WI38 (cell line): Measurements from ENCODE around the gene ACP2.

Source experiments
- H3K4me3 ChIP-seq: 2 replicates; pipeline ENCODE4 v1.5.1; 2011; ENCODE audit warnings: low read depth, mild to moderate bottlenecking, control low read depth, low read length
- CTCF ChIP-seq: IDR thresholded peaks from 2 replicates; pipeline ENCODE4 v1.5.1; 2012; ENCODE audit warnings: low read depth, mild to moderate bottlenecking, control low read depth, low read length

The ACP2 gene

GRCh38 chr11:47284151-47284550 is 35.5 kb upstream of the ACP2 start:
- TF ChIP-seq CTCF = no peak
- H3K4me3 ChIP-seq = no peak overlapping the region

- H3K4me3 ChIP-seq = no peak overlapping the region
- TF ChIP-seq CTCF = no peak
These were observed 33.8 kb upstream of the ACP2 start for GRCh38 chr11:47282462-47282861.

- TF ChIP-seq CTCF = no peak
- H3K4me3 ChIP-seq = no peak overlapping the region
These were observed 32.2 kb upstream of the ACP2 start for GRCh38 chr11:47280860-47281259.

- TF ChIP-seq CTCF = no peak
- no peak overlapping the region for H3K4me3 ChIP-seq
These were observed 31.5 kb upstream of the ACP2 start for GRCh38 chr11:47280099-47280498.

GRCh38 chr11:47278769-47279168 is 30.2 kb upstream of the ACP2 start:
- no peak for TF ChIP-seq CTCF

GRCh38 chr11:47278058-47278457 is 29.4 kb upstream of the ACP2 start:
- no peak for TF ChIP-seq CTCF
- no peak overlapping the region for H3K4me3 ChIP-seq

More at GRCh38 chr11:47278769-47279168, 30.2 kb upstream of the ACP2 start:
- H3K4me3 ChIP-seq = no peak overlapping the region

- no peak for TF ChIP-seq CTCF
- no peak overlapping the region for H3K4me3 ChIP-seq
These were observed 28.3 kb upstream of the ACP2 start for GRCh38 chr11:47276923-47277322.
